Mesothelial cell of epicardium (in vitro differentiated cells): ENCODE results near the gene RARRES1. TPM values are rescaled to one million over a fixed set of nuclear protein-coding genes. Genes with fewer than 3 reads are reported as not detected.

Experiments
- DNase-seq, 2 experiments: peaks; one replicate each; pipeline ENCODE4 v3.0.0; 2021; ENCODE audit warnings: low spot score in 2 of 2; ENCODE audit not compliant: unreplicated experiment in 2 of 2
- H3K27ac Mint-ChIP-seq: 2 replicates; pipeline ENCODE4 v1.8.0; 2021; ENCODE audit warnings: mixed read lengths
- H3K27me3 Mint-ChIP-seq: 2 replicates; pipeline ENCODE4 v1.8.0; 2021; ENCODE audit warnings: low read depth, mixed read lengths
- H3K36me3 Mint-ChIP-seq: 2 replicates; pipeline ENCODE4 v1.8.0; 2021; ENCODE audit warnings: mixed read lengths
- H3K4me1 Mint-ChIP-seq: 2 replicates; pipeline ENCODE4 v1.8.0; 2021; ENCODE audit warnings: mixed read lengths
- H3K4me3 Mint-ChIP-seq: 2 replicates; pipeline ENCODE4 v1.8.0; 2021; ENCODE audit warnings: mild to moderate bottlenecking, moderate library complexity, mixed read lengths
- H3K9me3 Mint-ChIP-seq: 2 replicates; pipeline ENCODE4 v1.8.0; 2021; ENCODE audit warnings: mixed read lengths
- CTCF ChIP-seq: fragments of 200-600 bp; sonication (generic); IDR thresholded peaks from one replicate; pipeline ENCODE4 v1.5.0; 2021; ENCODE audit warnings: antibody characterized with exemption; ENCODE audit not compliant: unreplicated experiment
- total RNA-seq: library from RNA; stranded (reverse); gene quantifications from 3 replicates; pipeline ENCODE4 v1.2.1, GENCODE V29; 2021

RARRES1 gene
- total RNA-seq, 1 donor from 2014 or later: 53.0 TPM

DNA sequence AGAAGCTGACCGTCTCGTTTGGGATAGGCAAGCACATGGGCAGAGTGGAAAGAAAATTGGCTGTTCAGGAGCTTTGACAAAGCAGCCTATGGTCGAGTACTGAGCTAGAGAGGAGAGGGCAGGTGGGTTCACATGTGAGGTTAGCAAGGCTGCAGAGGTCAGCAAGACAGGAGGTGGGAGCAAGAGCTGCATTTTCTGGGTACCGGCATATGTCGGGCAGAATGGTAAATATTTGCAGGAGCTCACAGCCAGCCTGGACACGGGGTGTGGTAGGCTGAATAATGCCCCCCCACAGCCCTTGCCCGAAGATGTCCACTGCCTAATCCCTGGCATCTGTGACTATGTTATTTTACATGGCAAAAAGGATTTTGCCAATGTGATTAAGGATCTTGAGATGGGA lies 8.3 kb downstream of the RARRES1 start:
- H3K4me1 Mint-ChIP-seq: peaks cover 46% of the 10 kb centered on the region
- H3K27me3 Mint-ChIP-seq: no peaks in the 10 kb centered on the region
- no peak overlapping the region for H3K4me3 Mint-ChIP-seq
- H3K27ac Mint-ChIP-seq: peak overlapping the region; percentile 99
- peaks cover 17% of the 10 kb centered on the region for H3K36me3 Mint-ChIP-seq
- H3K9me3 Mint-ChIP-seq: no peaks in the 10 kb centered on the region
- no peak for DNase-seq
- no peak for TF ChIP-seq CTCF

- Mint-ChIP-seq H3K27me3 (no peaks in the 10 kb centered on the region), H3K27ac (no peak overlapping the region), H3K4me1 (peaks cover 35% of the 10 kb centered on the region), H3K9me3 (no peaks in the 10 kb centered on the region), H3K36me3 (peaks cover 20% of the 10 kb centered on the region), H3K4me3 (no peak overlapping the region)
- no peak for TF ChIP-seq CTCF
- DNase-seq: no peak
These were observed 10.1 kb downstream of the RARRES1 start for GRCh38 chr3:158722108-158722507.

GRCh38 chr3:158718490-158719170 lies 13.6 kb downstream of the RARRES1 start:
- Mint-ChIP-seq H3K4me3 (no peak overlapping the region), H3K36me3 (peaks cover 18% of the 10 kb centered on the region), H3K27me3 (no peaks in the 10 kb centered on the region), H3K9me3 (no peaks in the 10 kb centered on the region), H3K4me1 (peaks cover 18% of the 10 kb centered on the region), H3K27ac (no peak overlapping the region)
- no peak for DNase-seq
- TF ChIP-seq CTCF: no peak

GRCh38 chr3:158717576-158717975 lies 14.7 kb downstream of the RARRES1 start:
- no peaks in the 10 kb centered on the region for H3K9me3 Mint-ChIP-seq
- peak overlapping the region; percentile 57 for H3K27ac Mint-ChIP-seq
- H3K27me3 Mint-ChIP-seq: no peaks in the 10 kb centered on the region
- peaks cover 22% of the 10 kb centered on the region for H3K36me3 Mint-ChIP-seq
- DNase-seq: no peak
- no peak for TF ChIP-seq CTCF
- H3K4me1 Mint-ChIP-seq: peaks cover 14% of the 10 kb centered on the region
- H3K4me3 Mint-ChIP-seq: no peak overlapping the region

- no peak for DNase-seq
- Mint-ChIP-seq H3K36me3 (peaks cover 46% of the 10 kb centered on the region), H3K27me3 (no peaks in the 10 kb centered on the region), H3K4me1 (peaks cover 14% of the 10 kb centered on the region), H3K9me3 (no peaks in the 10 kb centered on the region), H3K4me3 (no peak overlapping the region), H3K27ac (peak overlapping the region; percentile 68)
- no peak for TF ChIP-seq CTCF
These were observed 19.2 kb downstream of the RARRES1 start for GRCh38 chr3:158713094-158713499.
